Posterior vena cava (tissue), 2 donors: ENCODE measurements around the gene BCL11B. TPM values are rescaled to one million over a fixed set of nuclear protein-coding genes. Genes with fewer than 3 reads are reported as not detected.

Experiments
- DNase-seq: peaks from one replicate; pipeline ENCODE4 v3.0.0-alpha.2; 2020; ENCODE audit warnings: low spot score
- intact Hi-C, 2 donors: fragments of 100-400 bp; cut with DNase I; formaldehyde crosslinking; loops; one replicate each; pipeline versions ENCODE4 v1.14.1 to v1.14.2; 2022 to 2023
- total RNA-seq, 2 donors: library from RNA; stranded (reverse); fragmentation: NEBNext Ultra II Directional; extraction: Animal tissue kit (Norgen Biotek cat#: 25700); gene quantifications; one replicate each; pipeline ENCODE4 v1.2.1, GENCODE V29; 2021
- donor health status: DM: yes; HTN: yes; CAD: no.
- donor health status: DM: yes; HTN: yes; CAD: no.

The BCL11B gene
- total RNA-seq, 2 donors from 2014 or later = 0.43 to 1.5 TPM

DNA sequence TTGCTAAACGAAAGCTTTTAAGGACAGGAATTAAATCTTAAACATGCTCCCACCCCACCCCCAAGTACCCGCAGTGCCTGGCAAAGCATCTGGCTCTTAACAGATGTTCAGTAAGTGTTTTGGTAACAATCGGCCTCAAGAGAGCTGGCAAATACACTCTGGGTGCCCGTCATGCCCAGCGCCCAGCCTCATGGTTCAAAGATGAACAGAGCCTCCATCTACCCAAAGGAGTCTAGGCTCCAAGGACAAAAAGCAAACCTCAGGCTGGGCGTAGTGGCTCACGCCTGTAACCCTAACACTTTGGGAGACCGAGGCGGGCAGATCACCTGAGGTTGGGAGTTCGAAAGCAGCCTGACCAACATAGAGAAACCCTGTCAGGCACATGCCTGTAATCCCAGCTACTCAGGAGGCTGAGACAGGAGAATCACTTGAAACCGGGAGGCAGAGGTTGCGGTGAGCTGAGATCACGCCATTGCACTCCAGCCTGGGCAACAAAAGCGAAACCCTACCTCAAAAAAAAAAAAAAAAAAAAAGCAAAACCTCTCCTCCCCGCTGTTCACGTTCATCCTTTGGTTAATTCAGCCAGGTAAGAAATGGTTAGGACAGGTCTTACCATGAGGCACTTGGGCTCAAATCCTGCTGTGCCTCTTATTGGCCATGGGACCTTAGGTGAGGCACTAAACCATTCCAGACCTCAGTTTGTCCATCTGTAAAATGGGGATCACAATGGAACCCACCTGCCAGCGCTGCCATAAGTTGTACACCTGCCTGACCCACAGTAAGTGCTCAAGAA, 151.3 kb downstream of the BCL11B start:
- no peak for DNase-seq

DNA sequence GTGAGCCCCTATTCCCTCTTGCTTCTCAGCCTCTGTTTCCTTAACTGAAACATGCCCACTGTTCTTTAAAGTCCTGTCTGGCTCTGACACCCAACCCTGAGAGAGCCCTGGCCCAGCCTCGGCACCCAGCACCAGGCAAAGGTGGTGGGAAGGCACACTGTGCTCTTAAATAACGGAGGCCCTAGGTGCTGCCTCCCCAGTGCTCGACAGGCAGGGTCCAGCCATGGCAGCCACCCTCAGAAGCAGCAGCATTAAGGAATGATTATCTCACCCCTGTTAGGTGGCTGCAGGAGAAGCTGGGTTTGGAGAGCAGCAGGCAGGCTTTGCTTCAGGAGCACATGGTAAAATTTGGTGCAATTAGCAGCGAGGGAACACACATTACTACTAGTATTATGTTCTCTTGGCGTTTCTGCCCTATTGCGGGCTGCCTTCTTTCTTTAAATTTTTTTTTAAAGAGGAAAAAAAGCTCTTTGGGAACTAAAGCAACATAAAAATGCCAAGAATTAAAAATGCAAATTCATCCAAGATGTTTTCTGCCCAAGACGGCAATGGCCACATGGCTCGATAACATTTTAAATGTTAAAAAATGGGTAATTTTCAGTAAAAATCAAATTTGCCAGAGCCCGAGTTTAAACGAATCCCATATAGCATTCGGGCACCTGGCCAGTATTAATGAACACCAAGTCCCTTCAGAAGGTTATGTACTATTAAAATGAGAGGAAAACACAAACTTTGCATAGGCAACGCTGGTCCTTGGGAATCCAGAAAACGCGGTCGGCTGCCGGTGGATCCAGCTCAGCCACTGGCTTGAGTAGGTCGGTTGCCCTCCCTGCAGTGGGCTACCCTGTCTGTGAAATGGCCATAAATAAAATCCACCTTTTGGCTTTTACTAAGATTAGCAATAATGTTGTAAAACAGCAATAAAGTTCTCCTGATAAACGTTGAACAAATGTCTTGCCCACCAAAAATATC, 152.2 kb downstream of the BCL11B start:
- no peak for DNase-seq
- intact Hi-C loops = loop anchor here in 1 of 2 donors (10.0 kb wide), 1 partner anchor 685 kb away; no protein-coding TSS in a partner anchor

More for the DNA sequence above, 151.3 kb downstream of the BCL11B start:
- intact Hi-C loops = no loop called here

Other genes starting within 250 kb of the BCL11B start
- gene SETD3, start 208.7 kb upstream of the BCL11B start, total RNA-seq = 100 to 1,000 TPM in 1 of 2 donors, 10 to 100 TPM in 1; 74.5 to 103 TPM
- gene CCNK, start 209.2 kb upstream of the BCL11B start, total RNA-seq = 10 to 100 TPM; 34.3 to 35.3 TPM